Mucosa of stomach (tissue), 1 donor: Measurements from ENCODE around the gene MAP3K12.
"Not testable (repeated sequence)": the region's sequence is repeated elsewhere in the genome, so short reads cannot be mapped to it uniquely, and the experiment has no call there.

ENCODE experiments used
- H3K27me3 ChIP-seq: one replicate; pipeline ENCODE4 v1.7.0; 2013; ENCODE audit warnings: mild to moderate bottlenecking, low read length; ENCODE audit not compliant: control insufficient read depth, insufficient read depth
- H3K36me3 ChIP-seq: one replicate; pipeline ENCODE4 v1.7.0; 2013; ENCODE audit warnings: low read length; ENCODE audit not compliant: control insufficient read depth, insufficient read depth
- H3K4me1 ChIP-seq: one replicate; pipeline ENCODE4 v1.7.0; 2013; ENCODE audit warnings: mild to moderate bottlenecking, low read length; ENCODE audit not compliant: control insufficient read depth, insufficient read depth
- H3K4me3 ChIP-seq: one replicate; pipeline ENCODE4 v1.7.0; 2013; ENCODE audit warnings: low read length
- H3K9ac ChIP-seq: one replicate; pipeline ENCODE4 v1.7.0; 2013; ENCODE audit warnings: mild to moderate bottlenecking, low read length, moderate library complexity
- H3K9me3 ChIP-seq: one replicate; pipeline ENCODE4 v1.7.0; 2013; ENCODE audit warnings: mild to moderate bottlenecking, low read length, moderate library complexity; ENCODE audit not compliant: control insufficient read depth
- donor health status: Pancreatic carcinoma.

MAP3K12 gene

GRCh38 chr12:53456654-53457366, 42.4 kb downstream of the MAP3K12 start:
- Histone ChIP-seq H3K27me3 (no peaks in the 10 kb centered on the region), H3K36me3 (peaks cover 26% of the 10 kb centered on the region), H3K9ac (no peak overlapping the region), H3K4me1 (peaks cover 5% of the 10 kb centered on the region), H3K4me3 (no peak overlapping the region), H3K9me3 (no peaks in the 10 kb centered on the region)

DNA sequence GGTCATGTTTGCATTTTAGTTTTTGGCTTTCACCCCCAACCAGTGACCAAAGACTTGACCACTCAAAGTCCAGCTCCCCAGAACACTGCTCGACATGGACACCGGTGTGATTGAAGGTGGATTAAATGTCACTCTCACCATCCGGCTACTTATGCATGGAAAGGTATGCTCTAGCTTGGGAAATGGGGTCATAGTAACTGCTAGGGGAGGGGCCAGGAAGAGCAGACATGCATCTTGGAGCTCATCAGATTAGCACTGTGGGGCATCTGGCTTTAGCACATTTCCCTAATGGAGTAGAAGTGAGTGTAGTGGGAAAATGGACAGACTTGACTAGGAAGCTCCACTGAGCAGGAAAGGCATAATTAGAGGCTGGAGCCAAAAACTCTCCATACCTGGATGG, 44.6 kb downstream of the MAP3K12 start:
- peaks cover 7% of the 10 kb centered on the region for H3K36me3 ChIP-seq
- H3K4me3 ChIP-seq: no peak overlapping the region
- peaks cover 5% of the 10 kb centered on the region for H3K4me1 ChIP-seq
- H3K27me3 ChIP-seq: no peaks in the 10 kb centered on the region
- H3K9me3 ChIP-seq: no peaks in the 10 kb centered on the region
- no peak overlapping the region for H3K9ac ChIP-seq

- Histone ChIP-seq H3K9ac (peak overlapping the region; percentile 92), H3K4me3 (no peak overlapping the region), H3K36me3 (peaks cover 4% of the 10 kb centered on the region), H3K9me3 (no peaks in the 10 kb centered on the region), H3K27me3 (no peaks in the 10 kb centered on the region), H3K4me1 (peaks cover 5% of the 10 kb centered on the region)
These were observed 45.2 kb downstream of the MAP3K12 start for GRCh38 chr12:53453953-53454640.

GRCh38 chr12:53452159-53453077, 46.8 kb downstream of the MAP3K12 start:
- H3K9me3 ChIP-seq: no peaks in the 10 kb centered on the region
- H3K9ac ChIP-seq: peak overlapping the region; percentile 92
- H3K4me3 ChIP-seq: peak overlapping the region; percentile 61
- peaks cover 5% of the 10 kb centered on the region for H3K4me1 ChIP-seq
- H3K27me3 ChIP-seq: no peaks in the 10 kb centered on the region
- H3K36me3 ChIP-seq: no peaks in the 10 kb centered on the region

DNA sequence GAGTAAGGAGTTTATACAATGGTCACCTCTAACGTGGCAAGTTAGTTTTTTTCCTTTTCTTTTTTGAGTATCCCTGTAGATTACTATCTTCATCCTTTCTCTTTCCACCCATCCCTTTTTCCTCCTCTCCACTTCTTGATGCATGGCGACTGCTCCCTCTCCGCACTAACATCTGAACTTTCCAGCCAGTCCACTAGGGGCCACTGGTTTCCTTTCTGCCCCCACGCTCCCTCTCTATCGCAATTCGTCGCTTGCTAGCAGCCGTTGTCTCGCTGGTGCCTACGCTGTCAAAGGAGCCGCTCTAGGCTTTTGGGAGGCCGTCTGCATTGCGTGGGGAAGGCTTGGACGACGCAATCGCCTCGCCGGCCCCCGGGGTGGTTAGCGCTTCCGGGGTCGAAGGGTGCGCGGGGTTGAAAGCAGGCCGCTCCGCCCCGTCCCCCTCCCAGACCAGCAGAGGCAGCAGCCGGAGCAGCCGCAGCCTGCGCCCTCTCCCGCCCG, 47.5 kb downstream of the MAP3K12 start, which contains the start of gene PCBP2:
Gene PCBP2 (plus strand): TSS at position 442 of the 498 bp plus-strand sequence. CDS start 2,699 bp downstream, outside the sequence.
- H3K27me3 ChIP-seq: no peaks in the 10 kb centered on the region
- peaks cover 5% of the 10 kb centered on the region for H3K4me1 ChIP-seq
- no peaks in the 10 kb centered on the region for H3K36me3 ChIP-seq
- H3K9ac ChIP-seq: peak within 1 kb of the TSS; percentile 92
- H3K4me3 ChIP-seq: peak within 1 kb of the TSS; percentile 61
- no peaks in the 10 kb centered on the region for H3K9me3 ChIP-seq

GRCh38 chr12:53450936-53451335, 48.3 kb downstream of the MAP3K12 start:
- Histone ChIP-seq H3K9ac (no peak overlapping the region), H3K9me3 (no peaks in the 10 kb centered on the region), H3K4me1 (peaks cover 5% of the 10 kb centered on the region), H3K4me3 (no peak overlapping the region), H3K27me3 (no peaks in the 10 kb centered on the region), H3K36me3 (no peaks in the 10 kb centered on the region)

GRCh38 chr12:53444593-53445325, 54.5 kb downstream of the MAP3K12 start:
- not testable (repeated sequence) for H3K9me3 ChIP-seq, H3K4me3 ChIP-seq, H3K36me3 ChIP-seq, H3K27me3 ChIP-seq
- Histone ChIP-seq H3K4me1 (peaks cover 18% of the 10 kb centered on the region), H3K9ac (peak overlapping the region; percentile 7)

DNA sequence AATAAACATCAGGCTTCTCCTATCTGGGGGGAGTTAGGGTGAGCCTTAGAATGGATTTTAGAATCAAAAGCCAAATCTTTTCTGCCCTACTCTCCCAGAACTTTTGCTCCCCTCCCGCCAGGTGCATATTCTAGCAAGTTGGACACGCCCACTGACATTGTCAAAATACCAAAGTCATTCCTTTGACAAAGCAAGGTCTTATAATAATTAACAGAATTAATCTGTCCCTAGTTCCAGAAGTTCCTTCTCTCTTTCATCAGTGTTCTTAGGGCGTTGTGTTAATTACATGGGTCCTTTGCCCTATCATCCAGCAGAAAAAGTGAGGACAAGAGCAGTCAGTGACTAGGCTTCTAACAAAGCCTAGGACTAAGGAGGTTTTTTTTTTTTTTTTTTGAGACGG, 55.3 kb downstream of the MAP3K12 start:
- Histone ChIP-seq H3K4me3 (no peak overlapping the region), H3K36me3 (peaks cover 5% of the 10 kb centered on the region), H3K27me3 (no peaks in the 10 kb centered on the region), H3K9ac (no peak overlapping the region), H3K9me3 (no peaks in the 10 kb centered on the region), H3K4me1 (peaks cover 18% of the 10 kb centered on the region)

GRCh38 chr12:53441040-53441833, 58.0 kb downstream of the MAP3K12 start, which contains the start of gene PRR13:
TSS of gene PRR13 (plus strand) at chr12:53441734. CDS start at chr12:53442715, 981 bp downstream.
- H3K36me3 ChIP-seq: peaks cover 5% of the 10 kb centered on the region
- H3K9ac ChIP-seq: peak within 1 kb of the TSS; percentile 97
- H3K9me3 ChIP-seq: no peaks in the 10 kb centered on the region
- peak within 1 kb of the TSS; percentile 89 for H3K4me3 ChIP-seq
- no peaks in the 10 kb centered on the region for H3K27me3 ChIP-seq
- peaks cover 18% of the 10 kb centered on the region for H3K4me1 ChIP-seq

DNA sequence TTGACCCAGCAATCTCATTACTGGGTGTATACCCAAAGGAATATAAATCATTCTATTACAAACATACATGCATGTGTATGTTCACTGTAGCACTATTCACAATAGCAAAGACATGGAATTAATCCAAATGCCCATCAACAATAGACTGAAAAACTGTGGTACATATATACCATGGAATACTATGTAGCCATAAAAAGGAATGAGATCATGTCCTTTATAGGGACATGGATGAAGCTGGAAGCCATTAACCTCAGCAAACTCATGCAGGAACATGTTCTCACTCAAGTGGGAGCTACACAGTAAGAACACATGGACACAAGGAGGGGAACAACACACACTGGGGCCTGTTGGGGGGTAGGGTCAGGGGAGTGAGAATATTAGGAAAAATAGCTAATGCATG, 59.7 kb downstream of the MAP3K12 start:
- not testable (repeated sequence) for H3K36me3 ChIP-seq, H3K27me3 ChIP-seq, H3K9me3 ChIP-seq, H3K4me3 ChIP-seq, H3K9ac ChIP-seq
- peaks cover 14% of the 10 kb centered on the region for H3K4me1 ChIP-seq

GRCh38 chr12:53435326-53435725, 63.9 kb downstream of the MAP3K12 start:
- H3K27me3 ChIP-seq, H3K4me3 ChIP-seq, H3K36me3 ChIP-seq, H3K9ac ChIP-seq, H3K9me3 ChIP-seq, H3K4me1 ChIP-seq: not testable (repeated sequence)
